ENCODE data around the gene ATP2B2.

The ATP2B2 gene

DNA sequence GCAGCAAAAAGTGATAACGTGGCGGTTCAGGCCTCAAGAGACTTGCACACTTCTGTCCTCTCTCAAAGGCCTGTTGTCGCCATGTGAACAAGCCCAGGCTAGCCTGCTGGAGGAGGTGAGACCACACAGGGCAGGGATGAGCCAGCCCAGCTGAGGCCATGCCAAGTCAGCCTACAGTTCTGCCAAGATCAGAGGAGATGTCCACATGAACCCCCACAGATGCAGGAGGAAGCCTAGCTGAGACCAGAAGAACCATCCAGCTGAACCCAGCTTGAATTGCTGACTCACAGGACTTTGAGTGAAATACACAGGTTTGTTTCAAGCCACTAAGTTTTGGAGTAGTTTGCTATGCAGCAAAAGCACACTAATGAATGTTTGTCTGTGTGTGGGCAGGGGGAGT, 134.2 kb downstream of the ATP2B2 start:
- Histone ChIP-seq H3K4me1 (peaks cover 62 to 97% (median 86%) of the 10 kb centered on the region in 10 experiments), H3K36me3 (peaks cover 0 to 20% (median 0%) of the 10 kb centered on the region in 11 experiments; a peak in 2 of 22 replicates), H3K9ac (peak overlapping the region in 8 of 11 experiments; percentile 37 to 70 (median 56); a peak in 13 of 22 replicates), H3K4me2 (peak overlapping the region; percentile 60 to 93 (median 74)), H3K4me3 (peak overlapping the region in 1 of 10 experiments; percentile 17; a peak in 1 of 20 replicates), H3K27me3 (no peaks in the 10 kb centered on the region; a peak in 1 of 22 replicates), H3K9me3 (replicated peaks in 1 of 11) (peaks cover 0 to 12% (median 4%) of the 10 kb centered on the region in 11 experiments; a peak in 9 of 22 replicates), H4K20me1 (peaks cover 0 to 10% (median 0%) of the 10 kb centered on the region in 11 experiments; a peak in 1 of 22 replicates), H3K27ac (peak overlapping the region in 9 of 11 experiments; percentile 44 to 87 (median 73); a peak in 18 of 22 replicates)
- TF ChIP-seq Cebpa-rat (IDR thresholded peaks at IDR 0.05), result no peak

DNA sequence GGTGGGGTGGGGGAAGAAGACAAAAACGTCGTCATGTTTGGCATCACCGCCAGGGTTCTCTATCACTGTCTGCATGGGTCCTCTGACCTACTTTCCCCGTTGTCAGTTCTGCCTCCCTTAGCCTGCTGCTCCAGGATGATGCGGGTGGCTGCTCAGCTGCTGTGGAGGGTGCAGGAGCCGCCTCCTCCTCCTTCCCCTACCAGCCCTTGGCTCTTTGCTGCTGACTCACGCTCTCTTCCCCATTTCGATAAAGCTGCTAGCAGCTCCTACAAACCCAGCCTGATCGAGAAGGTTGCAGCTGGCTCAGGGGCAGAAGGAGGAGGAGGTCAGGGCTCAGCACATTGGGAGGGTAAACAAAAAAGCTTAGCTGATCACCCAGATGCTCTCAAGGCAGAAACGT, 135.0 kb downstream of the ATP2B2 start:
- Histone ChIP-seq H3K4me3 (no peak overlapping the region; a peak in 1 of 20 replicates), H4K20me1 (peaks cover 0 to 14% (median 0%) of the 10 kb centered on the region in 11 experiments; a peak in 1 of 22 replicates), H3K4me2 (peak overlapping the region; percentile 60 to 93 (median 77)), H3K9me3 (replicated peaks in 1 of 11) (peaks cover 0 to 12% (median 4%) of the 10 kb centered on the region in 11 experiments; a peak in 9 of 22 replicates), H3K4me1 (peaks cover 68 to 97% (median 86%) of the 10 kb centered on the region in 10 experiments), H3K36me3 (peaks cover 0 to 20% (median 0%) of the 10 kb centered on the region in 11 experiments; a peak in 2 of 22 replicates), H3K27ac (peak overlapping the region in 9 of 11 experiments; percentile 44 to 87 (median 73); a peak in 18 of 22 replicates), H3K27me3 (no peaks in the 10 kb centered on the region; a peak in 1 of 22 replicates), H3K9ac (peak overlapping the region in 8 of 11 experiments; percentile 37 to 70 (median 56); a peak in 13 of 22 replicates)
- TF ChIP-seq Cebpa-rat (IDR thresholded peaks at IDR 0.05), result no peak

DNA sequence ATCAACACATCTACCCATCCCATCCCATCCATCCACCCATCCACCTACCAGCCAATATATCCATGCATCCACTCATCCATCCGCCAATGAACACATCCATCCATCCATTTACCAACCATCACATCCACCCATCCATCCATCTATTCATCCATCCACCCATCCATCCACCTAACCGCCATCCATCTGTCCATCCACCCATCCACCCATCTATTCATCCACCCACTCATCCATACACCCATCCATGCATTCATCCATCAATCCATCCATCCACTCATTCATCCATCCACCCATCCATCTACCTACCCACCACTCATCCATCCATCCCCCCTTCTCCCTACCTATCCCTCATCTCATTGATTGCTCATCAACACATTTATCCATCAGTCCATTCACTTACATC, 136.9 kb downstream of the ATP2B2 start:
- Histone ChIP-seq H3K4me1 (peaks cover 51 to 90% (median 76%) of the 10 kb centered on the region in 10 experiments), H3K36me3 (peaks cover 0 to 20% (median 0%) of the 10 kb centered on the region in 11 experiments; a peak in 3 of 22 replicates), H3K9ac (no peak overlapping the region), H3K9me3 (replicated peaks in 1 of 11) (peaks cover 0 to 17% (median 6%) of the 10 kb centered on the region in 11 experiments; a peak in 15 of 22 replicates), H4K20me1 (peaks cover 0 to 14% (median 0%) of the 10 kb centered on the region in 11 experiments; a peak in 1 of 22 replicates), H3K4me2 (peak overlapping the region; percentile 0 to 93 (median 79); a peak in 20 of 22 replicates), H3K27ac (peak overlapping the region in 3 of 11 experiments; percentile 8 to 87 (median 56); a peak in 4 of 22 replicates), H3K27me3 (no peaks in the 10 kb centered on the region), H3K4me3 (no peak overlapping the region)
- TF ChIP-seq Cebpa-rat (IDR thresholded peaks at IDR 0.05), result no peak

DNA sequence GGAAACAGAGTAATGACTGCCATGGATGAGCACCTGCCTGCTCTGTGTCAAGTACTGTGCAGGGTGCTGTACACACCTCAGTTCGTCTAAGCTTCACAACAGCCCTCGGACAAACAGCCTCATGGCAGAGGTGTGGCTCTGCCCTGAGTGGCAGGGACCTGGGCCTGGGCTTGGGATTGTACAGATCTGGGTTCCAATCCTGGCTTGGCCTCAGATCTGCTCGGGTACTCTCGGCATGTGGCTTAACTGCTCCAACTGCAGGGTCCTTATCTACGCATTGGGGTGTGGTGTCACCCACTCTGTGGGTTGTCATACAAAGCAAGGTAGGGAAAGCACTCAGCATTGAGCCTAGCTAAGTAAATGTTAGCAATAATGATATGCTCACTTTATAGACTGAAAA, 137.9 kb downstream of the ATP2B2 start:
- peak overlapping the region in 1 of 10 experiments; percentile 26; a peak in 1 of 20 replicates for H3K4me3 ChIP-seq
- H3K27ac ChIP-seq, result peak overlapping the region in 7 of 11 experiments; percentile 23 to 66 (median 56); a peak in 11 of 22 replicates
- peaks cover 0 to 22% (median 0%) of the 10 kb centered on the region in 11 experiments; a peak in 3 of 22 replicates for H3K36me3 ChIP-seq
- H4K20me1 ChIP-seq, result peaks cover 0 to 14% (median 0%) of the 10 kb centered on the region in 11 experiments; a peak in 1 of 22 replicates
- TF ChIP-seq Cebpa-rat (IDR thresholded peaks at IDR 0.05), result no peak
- H3K4me2 ChIP-seq, result peak overlapping the region; percentile 74 to 94 (median 82)
- H3K9me3 ChIP-seq (replicated peaks in 1 of 11), result peaks cover 0 to 24% (median 11%) of the 10 kb centered on the region in 11 experiments; a peak in 17 of 22 replicates
- peaks cover 51 to 82% (median 74%) of the 10 kb centered on the region in 10 experiments for H3K4me1 ChIP-seq
- peak overlapping the region in 8 of 11 experiments; percentile 26 to 67 (median 40); a peak in 12 of 22 replicates for H3K9ac ChIP-seq
- H3K27me3 ChIP-seq, result no peaks in the 10 kb centered on the region

GRCh38 chr3:10366651-10367101, 138.7 kb downstream of the ATP2B2 start:
- Histone ChIP-seq H4K20me1 (peaks cover 0 to 14% (median 0%) of the 10 kb centered on the region in 11 experiments; a peak in 1 of 22 replicates), H3K27me3 (no peaks in the 10 kb centered on the region), H3K36me3 (peaks cover 0 to 18% (median 0%) of the 10 kb centered on the region in 11 experiments; a peak in 3 of 22 replicates), H3K4me1 (peaks cover 51 to 82% (median 77%) of the 10 kb centered on the region in 10 experiments), H3K9ac (peak overlapping the region in 9 of 11 experiments; percentile 26 to 67 (median 40); a peak in 16 of 22 replicates), H3K4me2 (peak overlapping the region; percentile 74 to 94 (median 82)), H3K4me3 (peak overlapping the region in 2 of 10 experiments; percentile 8 to 26; a peak in 2 of 20 replicates), H3K27ac (peak overlapping the region in 10 of 11 experiments; percentile 25 to 66 (median 49); a peak in 19 of 22 replicates), H3K9me3 (replicated peaks in 1 of 11) (peaks cover 0 to 20% (median 9%) of the 10 kb centered on the region in 11 experiments; a peak in 17 of 22 replicates)
- no peak for TF ChIP-seq Cebpa-rat (IDR thresholded peaks at IDR 0.05)

DNA sequence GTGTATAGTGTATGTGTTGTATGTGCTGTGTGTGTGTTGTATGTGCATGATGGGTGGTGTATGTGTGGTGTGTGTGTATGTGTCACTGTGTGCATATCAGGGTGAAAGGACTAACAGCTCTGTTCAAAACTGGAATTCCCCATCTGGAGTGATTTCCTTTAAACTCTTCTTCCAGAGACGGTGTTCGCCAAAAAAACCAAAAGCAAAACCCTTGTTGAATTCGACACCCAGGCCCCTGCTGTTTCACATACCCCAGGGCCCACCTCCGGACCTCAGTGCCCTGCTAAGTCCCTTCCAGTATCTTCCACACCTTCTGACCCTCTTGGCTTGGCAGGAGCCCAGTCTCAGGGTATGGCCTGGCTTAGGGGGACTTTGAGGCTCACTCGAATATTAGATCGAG, 139.6 kb downstream of the ATP2B2 start:
- no peak for TF ChIP-seq Cebpa-rat (IDR thresholded peaks at IDR 0.05)
- H3K27ac ChIP-seq, result peak overlapping the region in 10 of 11 experiments; percentile 25 to 66 (median 49); a peak in 16 of 22 replicates
- no peaks in the 10 kb centered on the region for H3K27me3 ChIP-seq
- H4K20me1 ChIP-seq, result peaks cover 0 to 14% (median 0%) of the 10 kb centered on the region in 11 experiments; a peak in 1 of 22 replicates
- H3K4me3 ChIP-seq, result 0 out of 20 replicates have a peak overlapping the region, but pooled peaks of 1 of the 10 experiments have one; percentile 18
- peaks cover 47 to 82% (median 77%) of the 10 kb centered on the region in 10 experiments for H3K4me1 ChIP-seq
- peak overlapping the region; percentile 74 to 94 (median 82) for H3K4me2 ChIP-seq
- H3K36me3 ChIP-seq, result peaks cover 0 to 12% (median 0%) of the 10 kb centered on the region in 11 experiments; a peak in 3 of 22 replicates
- peaks cover 0 to 12% (median 8%) of the 10 kb centered on the region in 11 experiments; a peak in 15 of 22 replicates for H3K9me3 ChIP-seq (replicated peaks in 1 of 11)
- peak overlapping the region in 7 of 11 experiments; percentile 8 to 67 (median 36); a peak in 10 of 22 replicates for H3K9ac ChIP-seq

- Histone ChIP-seq H3K4me1 (peaks cover 43 to 82% (median 76%) of the 10 kb centered on the region in 10 experiments), H4K20me1 (peaks cover 0 to 14% (median 0%) of the 10 kb centered on the region in 11 experiments; a peak in 1 of 22 replicates), H3K27ac (peak overlapping the region in 2 of 11 experiments; percentile 27 to 46; a peak in 2 of 22 replicates), H3K4me3 (no peak overlapping the region), H3K9ac (peak overlapping the region in 1 of 11 experiments; percentile 29; a peak in 2 of 22 replicates), H3K27me3 (no peaks in the 10 kb centered on the region), H3K9me3 (replicated peaks in 1 of 11) (peaks cover 0 to 12% (median 8%) of the 10 kb centered on the region in 11 experiments; a peak in 15 of 22 replicates), H3K4me2 (peak overlapping the region in 10 of 11 experiments; percentile 74 to 94 (median 80); a peak in 16 of 22 replicates), H3K36me3 (peaks cover 0 to 12% (median 0%) of the 10 kb centered on the region in 11 experiments; a peak in 3 of 22 replicates)
- TF ChIP-seq Cebpa-rat (IDR thresholded peaks at IDR 0.05), result no peak
Measured at GRCh38 chr3:10365316-10365715, 140.1 kb downstream of the ATP2B2 start.

- Histone ChIP-seq H3K9ac (peak overlapping the region in 1 of 11 experiments; percentile 29; a peak in 2 of 22 replicates), H3K27ac (peak overlapping the region in 3 of 11 experiments; percentile 5 to 46 (median 27); a peak in 3 of 22 replicates), H3K9me3 (replicated peaks in 1 of 11) (peaks cover 0 to 12% (median 8%) of the 10 kb centered on the region in 11 experiments; a peak in 15 of 22 replicates), H3K4me1 (peaks cover 41 to 82% (median 76%) of the 10 kb centered on the region in 10 experiments), H3K4me3 (no peak overlapping the region), H3K36me3 (peaks cover 0 to 15% (median 0%) of the 10 kb centered on the region in 11 experiments; a peak in 4 of 22 replicates), H3K27me3 (no peaks in the 10 kb centered on the region), H3K4me2 (peak overlapping the region in 7 of 11 experiments; percentile 40 to 82 (median 76); a peak in 13 of 22 replicates), H4K20me1 (peaks cover 0 to 14% (median 0%) of the 10 kb centered on the region in 11 experiments; a peak in 1 of 22 replicates)
- no peak for TF ChIP-seq Cebpa-rat (IDR thresholded peaks at IDR 0.05)
Measured at GRCh38 chr3:10364806-10365205, 140.6 kb downstream of the ATP2B2 start.

All from BLaER1 treated with 17β-estradiol and CSF1 and Interleukin-3, amounts not matched to agents 10 nM and 100 nM (cell line).